Stomach (tissue), 4 donors: ENCODE results near the gene XRN1.

Experiments
- POLR2AphosphoS5 ChIP-seq, 3 donors: sonication (generic); formaldehyde crosslinking; IDR thresholded peaks; one replicate each; pipeline ENCODE4 v1.6.1; 2016; ENCODE audit warnings: antibody characterized with exemption in 3 of 3
- TF ChIP-seq, protein P1 (sequence below), 7 experiments: fragments of 450-650 bp in 4 of 7; fragments of 200-600 bp in 3 of 7; sonication (generic) in 3 of 7; IDR thresholded peaks; one replicate each; pipeline ENCODE4 v1.5.1; 2016 to 2019; ENCODE audit warnings: antibody characterized with exemption in 7 of 7, control low read depth in 2 of 7, mild to moderate bottlenecking in 1 of 7

DNA sequence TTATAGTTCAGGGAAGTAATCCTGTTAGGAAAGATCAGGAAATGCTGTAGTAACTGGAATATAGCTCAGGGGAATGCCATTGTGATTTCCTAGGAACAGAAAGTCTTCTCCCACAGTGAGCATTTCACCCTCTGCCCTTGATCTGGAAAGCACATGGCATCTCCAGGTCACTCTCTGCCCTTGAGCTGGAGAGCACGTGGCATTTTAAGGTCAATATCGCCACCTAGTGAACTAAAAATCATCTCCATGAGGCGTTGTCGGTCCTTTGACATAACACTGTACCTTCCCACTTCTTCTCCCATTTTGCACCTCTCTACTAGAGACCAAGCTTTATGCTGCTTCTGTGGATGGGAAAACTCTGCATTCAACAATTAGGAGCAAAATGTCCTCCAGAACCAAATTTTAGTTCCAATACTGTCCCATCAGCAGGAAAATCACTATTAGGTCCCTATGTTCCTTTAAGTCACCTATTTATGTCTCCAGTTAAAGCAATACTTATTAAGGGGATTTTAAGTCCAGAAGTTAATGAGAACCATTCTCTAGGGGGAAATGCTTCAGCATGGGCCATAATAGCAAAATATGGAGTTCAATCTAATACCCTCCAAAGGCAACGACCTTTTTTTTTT, 167.8 kb downstream of the XRN1 start:
- TF ChIP-seq, protein P1, sequence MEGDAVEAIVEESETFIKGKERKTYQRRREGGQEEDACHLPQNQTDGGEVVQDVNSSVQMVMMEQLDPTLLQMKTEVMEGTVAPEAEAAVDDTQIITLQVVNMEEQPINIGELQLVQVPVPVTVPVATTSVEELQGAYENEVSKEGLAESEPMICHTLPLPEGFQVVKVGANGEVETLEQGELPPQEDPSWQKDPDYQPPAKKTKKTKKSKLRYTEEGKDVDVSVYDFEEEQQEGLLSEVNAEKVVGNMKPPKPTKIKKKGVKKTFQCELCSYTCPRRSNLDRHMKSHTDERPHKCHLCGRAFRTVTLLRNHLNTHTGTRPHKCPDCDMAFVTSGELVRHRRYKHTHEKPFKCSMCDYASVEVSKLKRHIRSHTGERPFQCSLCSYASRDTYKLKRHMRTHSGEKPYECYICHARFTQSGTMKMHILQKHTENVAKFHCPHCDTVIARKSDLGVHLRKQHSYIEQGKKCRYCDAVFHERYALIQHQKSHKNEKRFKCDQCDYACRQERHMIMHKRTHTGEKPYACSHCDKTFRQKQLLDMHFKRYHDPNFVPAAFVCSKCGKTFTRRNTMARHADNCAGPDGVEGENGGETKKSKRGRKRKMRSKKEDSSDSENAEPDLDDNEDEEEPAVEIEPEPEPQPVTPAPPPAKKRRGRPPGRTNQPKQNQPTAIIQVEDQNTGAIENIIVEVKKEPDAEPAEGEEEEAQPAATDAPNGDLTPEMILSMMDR (IDR thresholded peaks at IDR 0.05), result peak in 5 of 7 experiments; percentile 39 to 79 (median 55)
- peak in 1 of 3 donors; percentile 69 for TF ChIP-seq POLR2AphosphoS5 (IDR thresholded peaks at IDR 0.05)
